C1 segment of cervical spinal cord (tissue), 14 donors: ENCODE results near the gene GDAP1L1.

ENCODE experiments used
- DNase-seq, 14 donors: peaks; one replicate each; lab custom pipeline; 2025; lab: John Stamatoyannopoulos, UW

GDAP1L1 gene

DNA sequence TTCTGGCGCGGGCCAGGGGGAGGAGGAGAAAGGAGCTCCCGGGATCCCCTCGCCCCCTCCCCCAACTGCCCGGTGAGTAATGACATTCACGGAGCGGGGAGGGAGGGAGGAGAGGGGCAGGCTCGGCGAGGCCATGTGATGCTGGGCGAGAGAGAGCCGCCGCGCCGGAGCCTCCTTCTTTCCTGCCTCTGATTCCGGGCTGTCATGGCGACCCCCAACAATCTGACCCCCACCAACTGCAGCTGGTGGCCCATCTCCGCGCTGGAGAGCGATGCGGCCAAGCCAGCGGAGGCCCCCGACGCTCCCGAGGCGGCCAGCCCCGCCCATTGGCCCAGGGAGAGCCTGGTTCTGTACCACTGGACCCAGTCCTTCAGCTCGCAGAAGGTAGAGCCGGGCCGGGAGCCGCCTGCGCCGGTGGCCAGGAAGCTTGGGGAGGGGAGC, at the start of gene GDAP1L1:
Gene GDAP1L1 (plus strand): TSS at position 178 of the 441 bp plus-strand sequence. CDS start 27 bp downstream, at position 205.
- peak in 10 of 14 donors; percentile 1 to 73 (median 20) for DNase-seq

GRCh38 chr20:44198872-44199271, 48.2 kb upstream of the GDAP1L1 start:
- no peak for DNase-seq

- no peak for DNase-seq
Observed at GRCh38 chr20:44199877-44200276, 47.2 kb upstream of the GDAP1L1 start.

GRCh38 chr20:44200371-44200770, 46.7 kb upstream of the GDAP1L1 start:
- no peak for DNase-seq

DNA sequence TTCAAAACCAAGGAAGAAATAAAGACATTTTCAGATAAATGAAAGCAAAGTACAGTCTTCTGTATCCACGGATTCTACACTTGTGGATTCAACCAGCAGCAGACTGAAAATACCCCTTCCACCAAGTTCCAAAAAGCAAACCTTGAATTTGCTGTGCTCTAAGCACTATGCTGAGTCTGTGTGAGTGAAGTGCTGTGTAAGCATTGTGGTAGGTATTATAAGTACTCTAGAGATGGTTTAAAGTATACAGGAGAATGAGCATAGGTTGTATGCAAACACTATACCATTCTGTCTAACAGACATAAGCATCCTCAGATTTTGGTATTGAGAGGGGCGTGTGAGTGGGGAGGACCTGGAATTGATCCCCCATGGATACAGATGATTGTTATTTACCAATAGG, 46.1 kb upstream of the GDAP1L1 start:
- no peak for DNase-seq

- DNase-seq, result no peak
Observed at GRCh38 chr20:44203161-44203560, 43.9 kb upstream of the GDAP1L1 start.

GRCh38 chr20:44204156-44204831, 42.8 kb upstream of the GDAP1L1 start:
- DNase-seq, result no peak

- no peak for DNase-seq
Observed at GRCh38 chr20:44204832-44205215, 42.3 kb upstream of the GDAP1L1 start.

DNA sequence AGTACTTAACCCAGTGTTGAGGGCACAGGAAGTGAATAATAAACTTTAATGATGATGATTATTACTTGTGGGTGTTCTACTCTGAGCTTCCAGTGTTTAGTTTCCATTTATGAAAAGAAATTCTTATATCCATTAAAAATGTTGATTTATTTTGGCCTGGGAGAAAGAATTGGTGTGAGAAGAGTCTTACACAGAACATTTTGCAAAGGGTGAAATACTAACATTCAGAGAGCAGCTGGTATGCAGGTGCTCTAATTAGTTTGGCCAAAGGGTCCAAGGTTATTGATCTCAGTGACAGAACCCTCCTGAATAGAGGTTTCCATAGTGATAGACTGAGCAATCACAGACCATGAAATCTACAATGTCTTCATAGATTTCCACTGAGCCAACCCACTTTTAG, 41.0 kb upstream of the GDAP1L1 start:
- DNase-seq, result no peak

DNA sequence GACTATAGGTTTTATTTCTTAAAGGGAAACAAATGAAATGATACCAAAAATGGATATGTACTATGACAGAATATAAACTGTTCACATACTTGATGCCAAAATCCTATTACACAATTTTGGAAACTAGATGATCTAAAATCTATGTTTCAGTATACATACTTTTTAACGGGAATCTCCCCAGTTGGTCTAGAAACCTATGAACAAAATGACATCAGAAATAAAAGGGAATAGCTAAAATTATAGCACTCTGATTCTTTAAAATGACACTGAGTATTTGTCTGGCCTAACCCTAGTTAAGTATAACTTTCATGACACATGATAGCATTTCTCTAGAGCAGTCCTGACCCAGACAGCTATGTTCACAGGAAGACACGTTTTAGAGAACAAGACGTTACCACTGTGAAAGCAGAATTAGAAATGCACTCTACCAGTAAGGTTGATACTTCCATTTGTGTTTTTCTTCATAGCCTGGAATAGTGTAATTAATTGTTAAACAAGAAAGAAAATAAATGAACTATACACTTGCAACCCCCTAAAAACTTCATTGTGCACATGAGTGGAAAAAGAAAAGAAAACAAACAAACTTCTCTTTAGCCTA, 39.9 kb upstream of the GDAP1L1 start:
- no peak for DNase-seq

GRCh38 chr20:44208165-44208564, 38.9 kb upstream of the GDAP1L1 start:
- no peak for DNase-seq

- DNase-seq, result no peak
Observed at GRCh38 chr20:44208770-44209169, 38.3 kb upstream of the GDAP1L1 start.

GRCh38 chr20:44209686-44210405, 37.3 kb upstream of the GDAP1L1 start:
- DNase-seq, result peak in 6 of 14 donors; percentile 25 to 62 (median 52)

DNA sequence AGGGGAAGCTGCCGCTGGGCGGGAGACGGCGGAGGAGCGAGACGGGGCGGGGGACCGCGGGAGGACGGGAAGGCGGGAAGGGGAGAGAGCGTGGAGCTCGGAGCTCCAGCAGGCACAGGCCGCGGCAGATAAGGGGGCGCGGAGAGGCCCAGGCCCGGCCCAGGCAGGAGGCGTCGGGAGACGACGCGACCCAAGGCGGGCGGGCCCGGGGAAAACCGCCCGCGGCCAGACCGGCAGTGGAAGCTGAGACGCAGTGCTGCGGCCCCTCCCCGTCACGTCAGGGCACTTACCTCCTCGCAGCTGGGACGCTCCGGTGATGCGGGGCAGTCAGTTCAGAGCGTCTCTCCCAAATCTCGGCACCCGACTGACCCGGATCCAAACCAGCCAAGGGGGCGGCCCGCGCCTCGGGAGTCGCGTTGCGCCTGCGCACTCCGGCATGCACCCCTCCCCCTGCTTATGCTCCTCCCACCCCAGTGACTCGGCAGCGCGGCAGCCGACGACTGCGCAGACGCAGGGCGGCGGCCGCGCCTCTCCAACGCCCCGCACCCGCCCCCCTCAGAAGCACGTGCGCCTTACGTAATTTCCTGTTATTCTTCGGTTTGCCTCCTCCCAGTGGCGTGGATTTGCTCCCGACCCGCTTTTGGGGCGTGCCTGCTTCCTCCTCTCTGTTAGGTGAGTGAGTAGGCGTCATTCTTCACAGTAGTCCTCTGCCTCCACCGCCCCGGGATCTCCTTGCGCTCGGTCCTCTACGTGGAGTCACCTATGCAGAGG, 36.5 kb upstream of the GDAP1L1 start, which contains the start of gene OSER1:
Gene OSER1 (minus strand): TSS at position 366 of the 771 bp plus-strand sequence. CDS start 3,814 bp downstream, outside the sequence.
- peak; percentile 86 to 99 (median 96) for DNase-seq

GRCh38 chr20:44211177-44212039, 35.7 kb upstream of the GDAP1L1 start:
- peak in 3 of 14 donors; percentile 11 to 59 (median 22) for DNase-seq

- no peak for DNase-seq
Observed at GRCh38 chr20:44212792-44213191, 34.3 kb upstream of the GDAP1L1 start.

DNA sequence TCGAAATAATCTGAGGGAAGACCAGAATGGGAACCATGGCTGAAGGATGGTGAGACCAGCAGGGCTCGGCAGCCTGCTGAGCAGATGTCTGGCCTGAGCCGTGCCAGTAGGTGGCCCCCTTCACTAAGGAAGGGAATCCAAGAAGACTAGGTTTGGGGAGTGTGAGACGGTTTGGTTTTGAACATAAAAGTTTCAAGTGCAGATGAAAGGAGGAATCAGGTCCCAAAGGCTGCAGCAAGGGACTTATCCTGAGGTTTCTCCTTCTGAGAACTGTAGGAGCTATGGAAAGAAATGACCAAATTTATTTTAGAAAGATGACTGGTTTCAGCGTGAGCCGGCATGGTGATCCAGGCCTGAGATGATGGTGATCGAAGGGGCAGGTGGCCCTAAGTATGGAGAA, 32.0 kb upstream of the GDAP1L1 start:
- peak in 9 of 14 donors; percentile 1 to 58 (median 14) for DNase-seq

DNA sequence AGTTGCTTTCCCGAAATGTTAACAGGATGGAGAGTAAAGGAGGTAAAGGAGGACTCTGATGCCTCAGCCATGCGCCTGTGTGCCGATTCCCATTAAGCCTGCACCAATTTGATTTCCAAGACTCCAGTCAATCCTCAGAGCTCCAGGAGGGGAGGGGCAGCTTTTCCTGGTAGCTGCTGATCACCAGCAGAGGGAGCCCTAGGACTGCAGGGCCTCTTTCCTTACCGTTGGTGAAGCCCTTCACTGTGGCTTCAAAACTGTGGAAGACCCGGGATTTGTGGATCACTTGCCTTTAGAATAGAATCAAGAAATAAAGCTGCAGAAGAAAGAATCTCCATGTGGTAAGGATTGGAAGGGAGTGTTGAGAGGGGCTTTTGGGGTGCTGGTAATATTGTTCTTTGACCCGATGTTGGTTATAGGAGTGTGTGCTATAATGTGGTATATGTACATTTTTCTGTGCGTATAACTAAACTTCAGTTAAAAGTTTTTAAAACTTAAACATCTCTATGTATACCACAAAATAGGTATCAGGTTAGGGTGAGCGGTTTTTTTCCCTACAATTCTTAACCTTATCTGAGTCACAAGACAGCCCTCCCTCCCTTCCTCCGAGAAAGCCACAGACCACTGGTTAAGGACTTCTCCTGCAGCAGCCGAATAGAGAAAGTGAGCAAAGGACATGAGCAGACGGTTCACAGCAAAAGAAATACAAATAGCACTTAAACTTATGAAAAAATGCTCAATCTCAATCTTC, 29.6 kb upstream of the GDAP1L1 start:
- DNase-seq, result peak in 9 of 14 donors; percentile 4 to 38 (median 19)

GRCh38 chr20:44218446-44218845, 28.7 kb upstream of the GDAP1L1 start:
- no peak for DNase-seq

DNA sequence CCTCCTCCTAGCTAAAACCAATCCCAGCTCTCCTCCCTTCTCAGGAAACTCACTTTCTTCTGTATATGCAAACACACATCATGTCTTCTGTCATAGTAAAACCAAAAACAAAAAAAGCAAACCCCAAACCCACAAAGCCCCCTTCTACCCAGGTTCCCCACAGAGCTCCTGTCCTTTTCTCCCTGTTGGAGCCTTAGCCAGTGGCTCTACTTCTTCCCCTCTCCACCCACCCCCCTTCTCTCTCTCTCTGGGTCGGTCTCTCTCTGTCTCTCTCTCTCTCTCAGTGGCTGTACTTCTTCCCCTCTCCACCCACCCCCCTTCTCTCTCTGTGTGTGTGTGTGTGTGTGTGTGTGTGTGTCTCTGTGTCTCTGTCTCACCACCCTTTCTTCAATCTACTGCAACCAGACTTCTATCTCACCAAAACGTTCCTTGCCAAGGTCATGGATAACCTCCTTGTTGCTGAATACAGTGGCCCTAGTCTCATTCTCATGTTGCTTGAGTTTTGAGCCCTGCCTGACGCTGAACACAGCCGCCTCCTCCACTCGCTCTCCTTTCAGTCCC, 27.9 kb upstream of the GDAP1L1 start:
- DNase-seq, result no peak
